GM12891 (cell line): Measurements from ENCODE around the gene CNTN4.

Source experiments
- PAX5 ChIP-seq: IDR thresholded peaks from 2 replicates; pipeline ENCODE4 v1.6.1; 2011; ENCODE audit warnings: low read length, moderate library complexity, mild to moderate bottlenecking; ENCODE audit not compliant: insufficient read depth, severe bottlenecking
- POLR2A ChIP-seq: IDR thresholded peaks from 2 replicates; pipeline ENCODE4 v1.6.1; 2011; ENCODE audit warnings: low read depth, low read length, control low read depth
- POLR2AphosphoS5 ChIP-seq: IDR thresholded peaks from 2 replicates; pipeline ENCODE4 v1.6.1; 2011; ENCODE audit warnings: low read depth, low read length, control low read depth
- POU2F2 ChIP-seq: IDR thresholded peaks from 2 replicates; pipeline ENCODE4 v1.6.1; 2011; ENCODE audit warnings: low read depth, mild to moderate bottlenecking, control low read depth, low read length, moderate library complexity
- SPI1 ChIP-seq: IDR thresholded peaks from 2 replicates; pipeline ENCODE4 v1.6.1; 2011; ENCODE audit warnings: low read depth, low read length, control low read depth
- TAF1 ChIP-seq: IDR thresholded peaks from 2 replicates; pipeline ENCODE4 v1.6.1; 2011; ENCODE audit warnings: low read depth, low read length, control low read depth

DNA sequence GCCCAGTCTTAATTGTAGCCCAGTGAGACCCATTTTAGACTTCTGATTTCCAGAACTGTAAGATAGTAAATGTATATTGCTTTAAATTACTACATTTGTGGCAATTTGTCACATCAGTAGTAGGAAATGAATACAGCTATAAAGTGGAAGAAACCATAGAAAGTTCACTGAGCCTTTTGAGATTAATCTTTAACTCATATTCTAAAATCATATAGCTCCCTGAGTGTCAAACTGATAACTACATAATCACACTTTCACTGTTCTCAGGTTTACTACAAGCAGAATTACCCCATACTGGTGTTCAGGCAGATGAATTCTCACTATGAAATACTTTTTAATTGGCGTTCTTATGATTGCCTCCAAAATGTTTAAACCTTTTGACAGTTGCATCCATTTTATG lies 42.8 kb downstream of the CNTN4 start:
- TF ChIP-seq POLR2A: no peak
- TF ChIP-seq TAF1: no peak
- no peak for TF ChIP-seq POLR2AphosphoS5
- TF ChIP-seq SPI1: no peak
- no peak for TF ChIP-seq POU2F2
- no peak for TF ChIP-seq PAX5
